SK-N-SH (cell line): ENCODE results near the gene RRAGC. TPM values are rescaled to one million over a fixed set of nuclear protein-coding genes. Genes with fewer than 3 reads are reported as not detected.

Source experiments
- CTCF ChIA-PET: fragments of 300-600, 350-600 bp; formaldehyde crosslinking; extraction: SDS; loops from one replicate; lab custom pipeline; 2021; lab: Yijun Ruan, JAX
- POLR2A ChIA-PET: fragments of 350-600 bp; sonication (Branson Sonifier 250); formaldehyde crosslinking; extraction: SDS; loops from one replicate; lab custom pipeline; 2020; ENCODE audit warnings: antibody characterized with exemption, inconsistent platforms; lab: Yijun Ruan, JAX
- DNase-seq: peaks from one replicate; pipeline ENCODE4 v3.0.0; 2012
- H2AFZ ChIP-seq: fragments of 200-600 bp; sonication (generic); 2 replicates; pipeline ENCODE4 v1.8.1; 2016; ENCODE audit warnings: antibody characterized with exemption, mild to moderate bottlenecking, low read depth
- H3F3A ChIP-seq: fragments of 200-600 bp; sonication (generic); replicated peaks from 2 replicates; pipeline ENCODE3; 2016; ENCODE audit warnings: antibody characterized with exemption, mild to moderate bottlenecking; ENCODE audit not compliant: insufficient read depth
- H3K27ac ChIP-seq, 2 experiments: fragments of 200-500 bp in 1 of 2; fragments of 200-600 bp in 1 of 2; sonication (Bioruptor generic) in 1 of 2; sonication (generic), shearing (Covaris generic) in 1 of 2; 2 replicates each; pipeline versions ENCODE4 v1.5.1 to v1.6.1; 2014 to 2016; ENCODE audit warnings: low read depth in 2 of 2, inconsistent platforms in 1 of 2, low read length in 1 of 2, mild to moderate bottlenecking in 1 of 2, mixed read lengths in 1 of 2
- H3K27me3 ChIP-seq: fragments of 200-600 bp; sonication (generic), shearing (Covaris generic); 2 replicates; pipeline ENCODE4 v1.6.1; 2016; ENCODE audit warnings: mixed run types; ENCODE audit not compliant: insufficient read depth
- H3K36me3 ChIP-seq, 2 experiments: fragments of 200-500 bp in 1 of 2; fragments of 200-600 bp in 1 of 2; sonication (Bioruptor generic) in 1 of 2; sonication (generic) in 1 of 2; replicated peaks in 1 of 2; 2 replicates each; pipeline versions ENCODE3 to v1.5.1; 2014 to 2016; ENCODE audit warnings: low read length in 1 of 2, mild to moderate bottlenecking in 1 of 2; ENCODE audit not compliant: insufficient read depth in 2 of 2, control insufficient read depth in 1 of 2
- H3K4me1 ChIP-seq, 2 experiments: fragments of 200-500 bp in 1 of 2; fragments of 200-600 bp in 1 of 2; sonication (Bioruptor generic) in 1 of 2; sonication (generic), shearing (Covaris generic) in 1 of 2; 2 replicates each; pipeline versions ENCODE4 v1.5.1 to v1.6.1; 2014 to 2016; ENCODE audit warnings: low read depth in 1 of 2, low read length in 1 of 2, mixed run types in 1 of 2; ENCODE audit not compliant: insufficient read depth in 2 of 2, control insufficient read depth in 1 of 2
- H3K4me2 ChIP-seq: fragments of 200-600 bp; sonication (generic), shearing (Covaris generic); 2 replicates; pipeline ENCODE4 v1.6.1; 2017; ENCODE audit warnings: mixed run types
- H3K4me3 ChIP-seq, 2 experiments: fragments of 200-500 bp in 1 of 2; fragments of 200-600 bp in 1 of 2; sonication (Bioruptor generic) in 1 of 2; sonication (generic), shearing (Covaris generic) in 1 of 2; 2 replicates each; pipeline versions ENCODE4 v1.5.1 to v1.8.1; 2014 to 2016; ENCODE audit warnings: low read depth in 2 of 2, inconsistent platforms in 1 of 2, low read length in 1 of 2, mild to moderate bottlenecking in 1 of 2, mixed read lengths in 1 of 2, moderate library complexity in 1 of 2
- H3K79me2 ChIP-seq: fragments of 200-600 bp; sonication (generic); 2 replicates; pipeline ENCODE4 v1.8.1; 2017; ENCODE audit warnings: mild to moderate bottlenecking; ENCODE audit not compliant: insufficient read depth
- H3K9ac ChIP-seq: fragments of 200-600 bp; sonication (generic); 2 replicates; pipeline ENCODE4 v1.6.1; 2017; ENCODE audit warnings: mixed run types
- H3K9me2 ChIP-seq: fragments of 200-600 bp; sonication (generic); 2 replicates; pipeline ENCODE4 v1.6.1; 2017; ENCODE audit warnings: mixed run types
- H3K9me3 ChIP-seq: fragments of 200-600 bp; sonication (generic); 2 replicates; pipeline ENCODE4 v1.6.1; 2017; ENCODE audit warnings: mixed run types, mild to moderate bottlenecking, moderate library complexity
- H4K20me1 ChIP-seq: fragments of 200-600 bp; sonication (generic); 2 replicates; pipeline ENCODE4 v1.6.1; 2017; ENCODE audit warnings: mild to moderate bottlenecking, mixed run types; ENCODE audit not compliant: insufficient read depth
- CTCF ChIP-seq: fragments of 200-600 bp; sonication (generic); IDR thresholded peaks from 2 replicates; pipeline ENCODE4 v1.6.1; 2017; ENCODE audit warnings: antibody characterized with exemption, mild to moderate bottlenecking, moderate library complexity
- EZH2phosphoT487 ChIP-seq: fragments of 200-600 bp; sonication (generic); IDR thresholded peaks from 2 replicates; pipeline ENCODE4 v1.6.1; 2017; ENCODE audit warnings: low read depth, mixed run types, mild to moderate bottlenecking, antibody characterized with exemption, moderate library complexity, borderline replicate concordance
- FOXM1 ChIP-seq: IDR thresholded peaks from 2 replicates; pipeline ENCODE4 v1.4.0; 2012; ENCODE audit warnings: low read depth, mild to moderate bottlenecking
- GATA2 ChIP-seq: sonication (generic); formaldehyde crosslinking; IDR thresholded peaks from 2 replicates; pipeline ENCODE4 v1.5.0; 2020; ENCODE audit warnings: mild to moderate bottlenecking, missing genetic modification reagents
- JUND ChIP-seq: IDR thresholded peaks from 2 replicates; pipeline ENCODE4 v1.4.0; 2012
- MAX ChIP-seq: IDR thresholded peaks from 2 replicates; pipeline ENCODE4 v1.4.0; 2012; ENCODE audit warnings: low read depth
- MEF2A ChIP-seq: IDR thresholded peaks from 2 replicates; pipeline ENCODE4 v1.4.0; 2012; ENCODE audit warnings: low read depth, borderline replicate concordance
- NRF1 ChIP-seq: IDR thresholded peaks from 2 replicates; pipeline ENCODE4 v1.6.1; 2012; ENCODE audit warnings: low read depth, mild to moderate bottlenecking, low read length
- PBX3 ChIP-seq: IDR thresholded peaks from 2 replicates; pipeline ENCODE4; 2012
- RAD21 ChIP-seq: IDR thresholded peaks from 2 replicates; pipeline ENCODE4 v1.6.1; 2012; ENCODE audit warnings: mild to moderate bottlenecking, low read length
- RXRA ChIP-seq: IDR thresholded peaks from 2 replicates; pipeline ENCODE4 v1.4.0; 2012; ENCODE audit warnings: low read depth, mild to moderate bottlenecking, borderline replicate concordance
- SIN3A ChIP-seq: IDR thresholded peaks from 2 replicates; pipeline ENCODE4 v1.6.1; 2012; ENCODE audit warnings: low read depth, mild to moderate bottlenecking, low read length, moderate library complexity, borderline replicate concordance
- TAF1 ChIP-seq: IDR thresholded peaks from 2 replicates; pipeline ENCODE4 v1.6.1; 2012; ENCODE audit warnings: low read depth, mild to moderate bottlenecking, low read length, moderate library complexity, borderline replicate concordance
- TCF12 ChIP-seq: IDR thresholded peaks from 2 replicates; pipeline ENCODE4 v1.4.0; 2012
- TEAD4 ChIP-seq: IDR thresholded peaks from 2 replicates; pipeline ENCODE4 v1.4.0; 2012; ENCODE audit warnings: mild to moderate bottlenecking, borderline replicate concordance; ENCODE audit not compliant: insufficient read depth
- USF1 ChIP-seq: IDR thresholded peaks from 2 replicates; pipeline ENCODE4 v1.4.0; 2012; ENCODE audit warnings: low read depth, borderline replicate concordance
- YY1 ChIP-seq: IDR thresholded peaks from 2 replicates; pipeline ENCODE4 v1.4.0; 2012; ENCODE audit warnings: low read depth, mild to moderate bottlenecking
- WGBS: methylation state at CpG from one replicate; pipeline ENCODE4 v1.1.6; 2017; ENCODE audit warnings: low lambda C conversion rate; 5-methylcytosine and 5-hydroxymethylcytosine counted together
- polyA plus RNA-seq, 3 experiments: library from polyadenylated mRNA; depleted of rRNA; stranded (reverse); fragments of >200 nt; gene quantifications; 2 replicates each; pipeline ENCODE4 v1.2.3, GENCODE V29; 2012

The RRAGC gene
- polyA plus RNA-seq, 1 of the 3 experiments (the other 2 are of a cell fraction): 9.6 TPM

GRCh38 chr1:38790422-38791163 is 69.0 kb downstream of the RRAGC start:
- Histone ChIP-seq H3K4me2 (no peak overlapping the region), H3K9ac (no peak overlapping the region), H3F3A (no peaks in the 10 kb centered on the region), H3K9me3 (0 out of 2 replicates have a peak, but pooled peaks cover 4% of the 10 kb centered on the region), H4K20me1 (no peaks in the 10 kb centered on the region), H3K27me3 (peaks cover 12% of the 10 kb centered on the region; the same call in 1 of the 2 replicates), H3K79me2 (no peaks in the 10 kb centered on the region), H3K4me1 (peaks cover 3 to 7% of the 10 kb centered on the region in 2 experiments; a peak in 2 of 4 replicates), H2AFZ (no peak overlapping the region), H3K9me2 (no peaks in the 10 kb centered on the region), H3K36me3 (no peaks in the 10 kb centered on the region), H3K27ac (no peak overlapping the region), H3K4me3 (no peak overlapping the region)
- TF ChIP-seq GATA2 (CRISPR knock-in tag) (no peak), NRF1 (no peak), MEF2A (no peak), YY1 (no peak), SIN3A (no peak), TEAD4 (no peak), RAD21 (no peak), RXRA (no peak), TAF1 (no peak), FOXM1 (no peak), MAX (no peak), CTCF (no peak), TCF12 (no peak), PBX3 (no peak), USF1 (no peak), JUND (no peak), EZH2phosphoT487 (no peak)
- no peak for DNase-seq
- ChIA-PET POLR2A (no interaction called here), CTCF (no interaction called here)
- 19% methylated on average over 3 of the region's 6 CpGs for WGBS
